ENCODE data around the gene KCNAB1.

GRCh38 chr3:156285626-156286025, 165.2 kb downstream of the KCNAB1 start:
- no peak for TF ChIP-seq CTCF (IDR thresholded peaks at IDR 0.05; ENCODE audit: low read length)
- TF ChIP-seq EZH2 (IDR thresholded peaks at IDR 0.05; ENCODE audit: borderline replicate concordance, low read length), result no peak
